Neural crest cell (in vitro differentiated cells): ENCODE data around the gene PSTPIP2. TPM values are rescaled to one million over a fixed set of nuclear protein-coding genes. Genes with fewer than 3 reads are reported as not detected.
"Not testable (repeated sequence)": the region's sequence is repeated elsewhere in the genome, so short reads cannot be mapped to it uniquely, and the experiment has no call there.

ENCODE experiments used
- DNase-seq: peaks from one replicate; pipeline ENCODE4 v3.0.0; 2021; ENCODE audit warnings: low read depth, mixed read lengths, low spot score
- H3K27ac Mint-ChIP-seq: one replicate; pipeline ENCODE4 v1.8.0; 2021; ENCODE audit warnings: mild to moderate bottlenecking, mixed read lengths; ENCODE audit not compliant: unreplicated experiment
- H3K27me3 Mint-ChIP-seq: 2 replicates; pipeline ENCODE4 v1.8.0; 2021; ENCODE audit warnings: low read depth, mild to moderate bottlenecking, mixed read lengths
- H3K36me3 Mint-ChIP-seq: 2 replicates; pipeline ENCODE4 v1.8.0; 2021; ENCODE audit warnings: low read depth, mild to moderate bottlenecking, mixed read lengths
- H3K4me1 Mint-ChIP-seq: 2 replicates; pipeline ENCODE4 v1.8.0; 2021; ENCODE audit warnings: mixed read lengths
- H3K4me3 Mint-ChIP-seq: one replicate; pipeline ENCODE4 v1.8.0; 2021; ENCODE audit warnings: mild to moderate bottlenecking, mixed read lengths
- H3K9me3 Mint-ChIP-seq: 2 replicates; pipeline ENCODE4 v1.8.0; 2021; ENCODE audit warnings: mixed read lengths
- CTCF ChIP-seq: fragments of 200-600 bp; sonication (generic); conservative IDR thresholded peaks from 2 replicates; pipeline ENCODE4 v1.5.0; 2021; ENCODE audit warnings: antibody characterized with exemption, mild to moderate bottlenecking
- total RNA-seq: library from RNA; stranded (reverse); gene quantifications from 2 replicates; pipeline ENCODE4 v1.2.1, GENCODE V29; 2021

Gene PSTPIP2
- total RNA-seq, 1 donor from 2014 or later = 7.0 TPM

DNA sequence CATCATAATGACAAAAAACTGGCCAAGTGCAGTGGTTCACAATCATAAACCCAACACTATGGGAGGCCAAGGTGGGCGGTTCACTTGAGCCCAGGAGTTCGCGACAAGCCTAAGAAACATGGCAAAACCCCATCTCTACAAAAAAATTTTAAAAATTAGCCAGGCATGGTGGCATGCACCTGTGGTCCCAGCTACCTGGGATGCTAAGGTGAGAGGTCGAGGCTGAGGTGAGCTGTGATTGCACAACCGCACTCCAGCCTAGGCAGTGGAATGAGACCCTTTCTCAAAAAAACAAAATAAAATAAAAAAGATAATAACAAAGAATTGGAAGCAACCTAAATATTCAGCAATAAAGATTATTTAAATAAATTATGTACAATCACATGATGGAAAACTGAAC, 21.8 kb downstream of the PSTPIP2 start:
- H3K4me3 Mint-ChIP-seq = no peak overlapping the region
- no peak overlapping the region for H3K27ac Mint-ChIP-seq
- H3K4me1 Mint-ChIP-seq = no peaks in the 10 kb centered on the region
- no peaks in the 10 kb centered on the region for H3K27me3 Mint-ChIP-seq
- H3K36me3 Mint-ChIP-seq = no peaks in the 10 kb centered on the region
- no peak for DNase-seq
- TF ChIP-seq CTCF = no peak
- no peaks in the 10 kb centered on the region for H3K9me3 Mint-ChIP-seq

- Mint-ChIP-seq H3K9me3 (no peaks in the 10 kb centered on the region), H3K27me3 (no peaks in the 10 kb centered on the region), H3K36me3 (no peaks in the 10 kb centered on the region), H3K4me3 (no peak overlapping the region), H3K27ac (no peak overlapping the region), H3K4me1 (no peaks in the 10 kb centered on the region)
- TF ChIP-seq CTCF = no peak
- DNase-seq = no peak
These were observed 23.4 kb downstream of the PSTPIP2 start for GRCh38 chr18:46048641-46049040.

DNA sequence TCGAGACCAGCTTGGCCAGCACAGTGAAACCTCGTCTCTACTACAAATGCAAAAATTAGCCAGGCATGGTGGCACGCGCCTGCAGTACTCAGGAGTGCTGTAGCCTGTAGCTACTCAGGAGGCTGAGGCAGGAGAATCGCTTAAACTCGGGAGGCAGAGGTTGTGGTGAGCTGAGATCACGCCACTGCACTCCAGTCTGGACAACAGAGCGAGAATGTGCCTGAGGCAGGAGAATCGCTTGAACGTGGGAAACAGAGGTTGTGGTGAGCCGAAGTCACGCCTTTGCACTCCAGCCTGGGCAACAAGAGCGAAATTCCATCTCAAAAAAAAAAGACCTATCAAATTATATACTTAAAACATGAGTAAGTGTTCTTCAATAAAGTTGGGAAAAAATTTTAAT, 24.7 kb downstream of the PSTPIP2 start:
- H3K4me1 Mint-ChIP-seq = peaks cover 10% of the 10 kb centered on the region
- H3K9me3 Mint-ChIP-seq, H3K4me3 Mint-ChIP-seq, DNase-seq, H3K27me3 Mint-ChIP-seq, H3K36me3 Mint-ChIP-seq, H3K27ac Mint-ChIP-seq: not testable (repeated sequence)

DNA sequence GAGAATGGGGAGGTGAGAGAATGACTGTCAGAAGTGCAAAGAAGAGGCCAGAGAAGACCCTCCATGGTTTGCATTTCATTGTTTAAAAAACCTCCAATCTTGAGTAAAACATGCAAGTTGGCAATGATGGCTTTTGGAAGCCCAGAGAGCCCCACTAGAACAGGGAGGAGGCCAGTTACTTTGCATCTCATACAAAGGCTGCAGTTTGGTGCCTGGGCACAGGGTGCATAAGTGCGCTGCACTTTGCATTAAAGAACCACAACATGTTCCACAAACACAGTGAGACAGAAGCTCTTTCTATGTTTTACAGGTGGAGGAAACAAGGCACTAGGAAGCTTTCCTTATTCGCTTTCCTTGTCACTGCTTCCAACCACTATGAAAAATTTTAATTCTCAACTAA, 25.4 kb downstream of the PSTPIP2 start:
- no peak for TF ChIP-seq CTCF
- H3K9me3 Mint-ChIP-seq = no peaks in the 10 kb centered on the region
- H3K4me1 Mint-ChIP-seq = peaks cover 16% of the 10 kb centered on the region
- H3K27me3 Mint-ChIP-seq = no peaks in the 10 kb centered on the region
- H3K4me3 Mint-ChIP-seq = no peak overlapping the region
- H3K36me3 Mint-ChIP-seq = no peaks in the 10 kb centered on the region
- H3K27ac Mint-ChIP-seq = peak overlapping the region; percentile 12
- DNase-seq = no peak

DNA sequence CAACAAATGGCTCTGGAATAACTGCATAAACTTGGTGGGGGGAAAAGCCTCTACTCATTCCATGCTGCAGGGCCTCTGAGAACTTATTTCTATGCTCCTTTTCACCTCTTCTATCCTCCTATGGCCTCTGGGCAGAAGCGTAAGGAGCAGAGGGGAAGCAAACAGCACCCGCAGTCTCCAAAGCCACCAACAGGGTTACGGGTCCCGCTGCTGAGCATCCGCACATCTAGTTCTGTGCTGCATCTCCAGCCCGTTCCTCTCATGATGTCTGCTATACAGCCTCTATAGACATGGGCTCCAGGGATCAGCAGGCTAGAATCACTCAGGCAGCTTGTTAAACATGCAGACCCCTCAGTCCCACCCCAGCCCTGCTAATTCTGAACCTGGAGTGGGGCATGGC, 25.9 kb downstream of the PSTPIP2 start:
- no peak for TF ChIP-seq CTCF
- H3K9me3 Mint-ChIP-seq = no peaks in the 10 kb centered on the region
- no peak for DNase-seq
- H3K36me3 Mint-ChIP-seq = no peaks in the 10 kb centered on the region
- H3K4me3 Mint-ChIP-seq = no peak overlapping the region
- peaks cover 16% of the 10 kb centered on the region for H3K4me1 Mint-ChIP-seq
- no peaks in the 10 kb centered on the region for H3K27me3 Mint-ChIP-seq
- H3K27ac Mint-ChIP-seq = no peak overlapping the region

DNA sequence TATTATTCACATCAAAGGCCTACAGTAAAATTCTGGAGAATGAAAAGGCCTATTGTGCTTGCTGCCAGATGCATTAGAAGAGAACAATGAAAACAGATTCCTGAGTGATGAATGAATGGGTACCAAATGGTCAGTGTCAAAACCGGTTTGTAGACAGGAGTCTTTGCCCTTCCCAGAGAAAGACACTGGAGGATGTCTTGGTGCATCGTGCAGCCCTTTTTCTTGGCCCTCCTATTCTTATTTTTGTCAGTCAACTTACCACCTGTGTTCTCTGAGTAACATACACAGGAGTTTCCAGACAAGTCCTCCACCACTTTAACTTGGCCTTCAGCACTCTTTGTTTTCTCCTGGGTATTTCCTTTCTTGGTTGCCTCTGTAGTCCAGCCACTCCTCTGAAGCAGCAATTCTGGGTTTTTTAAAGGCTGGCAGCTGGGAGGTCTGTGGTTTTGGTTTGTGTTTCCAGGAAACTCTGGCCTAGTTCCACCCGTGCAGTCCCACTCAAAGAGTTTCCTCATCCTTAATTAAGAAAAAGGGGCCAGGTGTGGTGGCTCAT, 29.4 kb downstream of the PSTPIP2 start:
- no peaks in the 10 kb centered on the region for H3K9me3 Mint-ChIP-seq
- H3K4me3 Mint-ChIP-seq = no peak overlapping the region
- H3K27ac Mint-ChIP-seq = no peak overlapping the region
- H3K27me3 Mint-ChIP-seq = no peaks in the 10 kb centered on the region
- no peaks in the 10 kb centered on the region for H3K36me3 Mint-ChIP-seq
- no peak for TF ChIP-seq CTCF
- no peak for DNase-seq
- H3K4me1 Mint-ChIP-seq = peaks cover 16% of the 10 kb centered on the region
